Stomach (tissue), 4 donors: ENCODE data around the gene NDUFB6.

Experiments used
- CTCF ChIP-seq, 7 experiments: fragments of 450-650 bp in 4 of 7; fragments of 200-600 bp in 3 of 7; sonication (generic) in 3 of 7; IDR thresholded peaks; one replicate each; pipeline ENCODE4 v1.5.1; 2016 to 2019; ENCODE audit warnings: antibody characterized with exemption in 7 of 7, control low read depth in 2 of 7, mild to moderate bottlenecking in 1 of 7
- POLR2A ChIP-seq, 4 donors: fragments of 450-650 bp; IDR thresholded peaks; one replicate each; pipeline ENCODE4 v1.6.1; 2016; ENCODE audit warnings: antibody characterized with exemption in 4 of 4, control low read depth in 2 of 4, mild to moderate bottlenecking in 1 of 4, moderate library complexity in 1 of 4
- POLR2AphosphoS5 ChIP-seq, 3 donors: sonication (generic); formaldehyde crosslinking; IDR thresholded peaks; one replicate each; pipeline ENCODE4 v1.6.1; 2016; ENCODE audit warnings: antibody characterized with exemption in 3 of 3

- TF ChIP-seq CTCF (IDR thresholded peaks at IDR 0.05) (no peak), POLR2AphosphoS5 (IDR thresholded peaks at IDR 0.05) (no peak), POLR2A (IDR thresholded peaks at IDR 0.05) (no peak)
These were observed 6.0 kb upstream of the NDUFB6 start for GRCh38 chr9:32578976-32579375.
